ENCODE measurements around the gene RAB31.

GRCh38 chr18:9804517-9805104, 96.5 kb downstream of the RAB31 start:
- TF ChIP-seq CTCF (IDR thresholded peaks at IDR 0.05) (no peak), POLR2A (IDR thresholded peaks at IDR 0.05) (no peak)

Data from testis (tissue), 2 donors.